ENCODE data around the gene KCTD16. TPM values are rescaled to one million over a fixed set of nuclear protein-coding genes. Genes with fewer than 3 reads are reported as not detected.

Gene KCTD16
- total and polyA plus RNA-seq, 11 donors, result 0.02 to 0.32 (median 0.12) TPM; not detected in 3

- H3K4me1 ChIP-seq, result peaks cover 0 to 6% (median 0%) of the 10 kb centered on the region in 12 donors
- H3K9me3 ChIP-seq, result peaks cover 0 to 7% (median 0%) of the 10 kb centered on the region in 12 donors
- H3K4me3 ChIP-seq, result no peak overlapping the region
- TF ChIP-seq CTCF (IDR thresholded peaks at IDR 0.05), result no peak
- TF ChIP-seq POLR2A (IDR thresholded peaks at IDR 0.05), result no peak
- H3K27ac ChIP-seq, result no peak overlapping the region
- DNase-seq (no peak), ATAC-seq (no peak)
- H3K27me3 ChIP-seq, result no peaks in the 10 kb centered on the region
- intact Hi-C loops (cut with DNase I), result no loop called here
- no peaks in the 10 kb centered on the region for H3K36me3 ChIP-seq
- 65 to 77% (median 76%) methylated on average over 6 of the region's 6 CpGs for WGBS, 4 donors
Observed at GRCh38 chr5:144421411-144421810, 250.7 kb downstream of the KCTD16 start.

DNA sequence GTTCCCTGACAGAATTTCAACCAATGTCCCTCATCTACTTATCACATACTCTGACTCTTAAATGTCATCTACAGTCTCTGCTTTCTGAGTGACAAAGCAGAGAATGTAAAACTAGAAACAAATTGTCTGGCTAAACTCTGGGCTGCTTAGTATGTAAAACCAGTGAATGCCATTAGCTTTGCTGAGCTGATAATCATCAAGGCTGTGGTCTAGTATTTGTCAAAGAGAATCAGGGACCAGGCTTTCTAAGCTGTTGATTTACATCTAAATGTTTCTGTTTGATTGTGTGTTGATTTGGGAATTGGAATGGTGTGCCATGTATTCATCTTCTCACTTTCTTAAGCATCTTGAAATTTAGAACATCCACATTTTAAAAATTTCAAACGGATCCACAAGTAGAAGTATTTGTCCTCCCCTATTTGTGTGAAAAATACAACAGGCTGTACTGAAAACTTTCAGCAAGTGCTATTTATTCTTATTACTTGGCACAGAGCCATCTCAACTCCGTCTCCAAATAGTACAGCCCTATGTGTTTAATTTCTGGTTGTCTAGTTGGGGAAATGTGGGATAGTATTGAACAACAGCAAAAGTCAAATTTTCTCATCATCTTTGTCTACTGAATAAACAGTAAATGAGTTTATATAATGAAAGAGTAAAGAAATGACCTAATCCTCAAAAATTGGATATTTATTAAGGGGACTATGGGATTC lies 251.5 kb downstream of the KCTD16 start:
- no peak for TF ChIP-seq CTCF (IDR thresholded peaks at IDR 0.05)
- intact Hi-C loops (cut with DNase I), result no loop called here
- WGBS, 4 donors, result 22 to 27% (median 25%) methylated on average over 2 of the region's 2 CpGs
- Histone ChIP-seq H3K4me1 (peaks cover 0 to 6% (median 0%) of the 10 kb centered on the region in 12 donors), H3K27ac (no peak overlapping the region), H3K36me3 (no peaks in the 10 kb centered on the region), H3K27me3 (no peaks in the 10 kb centered on the region), H3K4me3 (no peak overlapping the region), H3K9me3 (peaks cover 0 to 3% (median 0%) of the 10 kb centered on the region in 12 donors)
- ATAC-seq (no peak), DNase-seq (no peak)

GRCh38 chr5:144427866-144428265 lies 257.2 kb downstream of the KCTD16 start:
- intact Hi-C loops (cut with DNase I), result no loop called here
- H3K4me3 ChIP-seq, result no peak overlapping the region
- no peak for ATAC-seq

GRCh38 chr5:144428326-144428725 lies 257.7 kb downstream of the KCTD16 start:
- Histone ChIP-seq H3K4me1 (no peaks in the 10 kb centered on the region), H3K27ac (no peak overlapping the region), H3K9me3 (no peaks in the 10 kb centered on the region), H3K27me3 (no peaks in the 10 kb centered on the region), H3K4me3 (no peak overlapping the region), H3K36me3 (no peaks in the 10 kb centered on the region)
- DNase-seq (no peak), ATAC-seq (no peak)
- TF ChIP-seq POLR2A (IDR thresholded peaks at IDR 0.05) (no peak), CTCF (IDR thresholded peaks at IDR 0.05) (no peak)
- intact Hi-C loops (cut with DNase I), result no loop called here
- 42 to 48% (median 43%) methylated on average over 1 of the region's 1 CpG for WGBS, 4 donors

More at GRCh38 chr5:144427866-144428265, 257.2 kb downstream of the KCTD16 start:
- Histone ChIP-seq H3K27me3 (no peaks in the 10 kb centered on the region), H3K36me3 (no peaks in the 10 kb centered on the region), H3K4me1 (no peaks in the 10 kb centered on the region), H3K9me3 (no peaks in the 10 kb centered on the region), H3K27ac (no peak overlapping the region)
- no peak for DNase-seq
- WGBS, 4 donors, result 79 to 90% (median 85%) methylated on average over 1 of the region's 1 CpG
- TF ChIP-seq CTCF (IDR thresholded peaks at IDR 0.05) (no peak), POLR2A (IDR thresholded peaks at IDR 0.05) (no peak)

Data from heart left ventricle (tissue), 16 donors.